PFSK-1 (cell line): ENCODE results near the gene SPIRE2.

Source experiments
- FOXP2 ChIP-seq: optimal IDR thresholded peaks from 2 replicates; pipeline ENCODE3; 2011; ENCODE audit warnings: borderline replicate concordance, control low read depth, inconsistent platforms; ENCODE audit not compliant: insufficient read depth; ENCODE audit errors: extremely low read length, extremely low read depth
- POLR2AphosphoS5 ChIP-seq: IDR thresholded peaks from 2 replicates; pipeline ENCODE4 v1.6.1; 2012; ENCODE audit warnings: low read depth, mild to moderate bottlenecking, control low read depth, low read length, moderate library complexity
- SIN3A ChIP-seq: IDR thresholded peaks from 2 replicates; pipeline ENCODE4 v1.6.1; 2012; ENCODE audit warnings: mild to moderate bottlenecking, low read length, moderate library complexity, borderline replicate concordance; ENCODE audit not compliant: insufficient read depth
- TAF1 ChIP-seq: IDR thresholded peaks from 2 replicates; pipeline ENCODE4 v1.6.1; 2012; ENCODE audit warnings: low read length, control low read depth, borderline replicate concordance; ENCODE audit not compliant: insufficient read depth
- TF ChIP-seq, protein P1 (sequence below), 2 experiments: IDR thresholded peaks; 2 replicates each; pipeline versions ENCODE4 v1.6.1 to v1.8.0; 2011 to 2012; ENCODE audit warnings: low read depth in 2 of 2, low read length in 2 of 2, control low read depth in 1 of 2, inconsistent platforms in 1 of 2, mild to moderate bottlenecking in 1 of 2, moderate library complexity in 1 of 2; ENCODE audit not compliant: insufficient read depth in 1 of 2

The SPIRE2 gene

DNA sequence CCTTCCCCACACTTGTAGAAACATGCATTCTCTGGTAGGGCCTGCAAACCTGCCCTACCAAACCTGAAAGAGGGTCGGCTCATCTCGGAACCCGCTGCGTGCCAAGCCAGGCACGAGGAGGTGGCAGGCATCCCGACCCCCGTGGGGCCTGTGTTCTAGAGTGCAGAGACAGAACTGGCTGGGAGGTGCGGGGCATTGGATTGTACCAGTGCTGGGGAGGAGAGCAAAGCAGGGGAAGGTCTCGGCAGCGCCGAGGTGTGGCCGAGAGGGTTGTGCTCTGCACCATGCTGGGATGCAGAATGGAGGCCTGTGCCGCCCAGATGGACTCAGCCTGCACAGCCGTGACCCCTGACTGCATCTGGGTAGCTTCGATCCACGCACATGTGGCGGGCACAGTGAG lies 72.6 kb downstream of the SPIRE2 start:
- TF ChIP-seq, protein P1, sequence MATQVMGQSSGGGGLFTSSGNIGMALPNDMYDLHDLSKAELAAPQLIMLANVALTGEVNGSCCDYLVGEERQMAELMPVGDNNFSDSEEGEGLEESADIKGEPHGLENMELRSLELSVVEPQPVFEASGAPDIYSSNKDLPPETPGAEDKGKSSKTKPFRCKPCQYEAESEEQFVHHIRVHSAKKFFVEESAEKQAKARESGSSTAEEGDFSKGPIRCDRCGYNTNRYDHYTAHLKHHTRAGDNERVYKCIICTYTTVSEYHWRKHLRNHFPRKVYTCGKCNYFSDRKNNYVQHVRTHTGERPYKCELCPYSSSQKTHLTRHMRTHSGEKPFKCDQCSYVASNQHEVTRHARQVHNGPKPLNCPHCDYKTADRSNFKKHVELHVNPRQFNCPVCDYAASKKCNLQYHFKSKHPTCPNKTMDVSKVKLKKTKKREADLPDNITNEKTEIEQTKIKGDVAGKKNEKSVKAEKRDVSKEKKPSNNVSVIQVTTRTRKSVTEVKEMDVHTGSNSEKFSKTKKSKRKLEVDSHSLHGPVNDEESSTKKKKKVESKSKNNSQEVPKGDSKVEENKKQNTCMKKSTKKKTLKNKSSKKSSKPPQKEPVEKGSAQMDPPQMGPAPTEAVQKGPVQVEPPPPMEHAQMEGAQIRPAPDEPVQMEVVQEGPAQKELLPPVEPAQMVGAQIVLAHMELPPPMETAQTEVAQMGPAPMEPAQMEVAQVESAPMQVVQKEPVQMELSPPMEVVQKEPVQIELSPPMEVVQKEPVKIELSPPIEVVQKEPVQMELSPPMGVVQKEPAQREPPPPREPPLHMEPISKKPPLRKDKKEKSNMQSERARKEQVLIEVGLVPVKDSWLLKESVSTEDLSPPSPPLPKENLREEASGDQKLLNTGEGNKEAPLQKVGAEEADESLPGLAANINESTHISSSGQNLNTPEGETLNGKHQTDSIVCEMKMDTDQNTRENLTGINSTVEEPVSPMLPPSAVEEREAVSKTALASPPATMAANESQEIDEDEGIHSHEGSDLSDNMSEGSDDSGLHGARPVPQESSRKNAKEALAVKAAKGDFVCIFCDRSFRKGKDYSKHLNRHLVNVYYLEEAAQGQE (IDR thresholded peaks at IDR 0.05; ENCODE audit: insufficient read depth in 1 of 2, low read depth in 2 of 2, low read length in 2 of 2): no peak
- TF ChIP-seq POLR2AphosphoS5: no peak
- TF ChIP-seq TAF1: no peak
- no peak for TF ChIP-seq SIN3A
- TF ChIP-seq FOXP2: no peak

DNA sequence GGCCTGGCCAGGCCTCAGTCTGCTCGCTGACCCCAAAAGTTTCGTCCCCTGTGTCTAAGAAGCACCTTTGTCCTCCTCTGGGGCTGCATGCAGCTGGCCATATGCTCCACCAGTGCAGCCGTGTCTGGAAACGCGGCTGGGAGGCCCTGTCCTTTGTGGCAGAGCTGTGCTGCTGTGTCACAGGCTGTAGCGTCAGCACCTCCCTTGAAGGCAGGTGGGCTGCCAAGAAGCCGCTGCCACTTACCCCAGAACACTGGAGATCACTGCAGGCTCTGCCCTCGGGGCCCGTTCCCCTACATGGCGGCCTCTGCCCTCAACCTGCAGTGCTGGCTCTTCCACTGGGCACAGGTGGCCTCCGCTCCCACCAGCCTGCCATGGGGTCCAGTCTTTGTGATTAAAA lies 74.7 kb downstream of the SPIRE2 start:
- TF ChIP-seq TAF1: no peak
- no peak for TF ChIP-seq SIN3A
- TF ChIP-seq, protein P1 (IDR thresholded peaks at IDR 0.05; ENCODE audit: insufficient read depth in 1 of 2, low read depth in 2 of 2, low read length in 2 of 2): no peak
- TF ChIP-seq FOXP2: no peak
- no peak for TF ChIP-seq POLR2AphosphoS5

GRCh38 chr16:89903908-89904515 lies 75.7 kb downstream of the SPIRE2 start:
- no peak for TF ChIP-seq POLR2AphosphoS5
- TF ChIP-seq, protein P1 (IDR thresholded peaks at IDR 0.05; ENCODE audit: insufficient read depth in 1 of 2, low read depth in 2 of 2, low read length in 2 of 2): no peak
- no peak for TF ChIP-seq SIN3A
- TF ChIP-seq FOXP2: no peak
- TF ChIP-seq TAF1: no peak

- TF ChIP-seq SIN3A (no peak), TAF1 (no peak), POLR2AphosphoS5 (no peak), FOXP2 (no peak)
- TF ChIP-seq, protein P1 (IDR thresholded peaks at IDR 0.05; ENCODE audit: insufficient read depth in 1 of 2, low read depth in 2 of 2, low read length in 2 of 2): no peak
These were observed 76.6 kb downstream of the SPIRE2 start for GRCh38 chr16:89904606-89905510.
